Adrenal gland (tissue), 12 donors: Measurements from ENCODE around the gene FAM83D. TPM values are rescaled to one million over a fixed set of nuclear protein-coding genes. Genes with fewer than 3 reads are reported as not detected.

Experiments used
- DNase-seq, 7 donors: peaks; one replicate each; pipeline ENCODE4 v3.0.0-alpha.2; 2019 to 2020
- H3K27ac ChIP-seq, 5 donors: fragments of 200-600 bp; sonication (generic) in 4 of 5; 1 replicate in 3 of 5; 2 replicates in 2 of 5; pipeline versions ENCODE4 v1.5.1 to v1.8.0; 2016 to 2020; ENCODE audit warnings: mild to moderate bottlenecking in 1 of 5
- H3K27me3 ChIP-seq: fragments of 200-600 bp; 2 replicates; pipeline ENCODE4 v1.8.0; 2021
- H3K36me3 ChIP-seq, 2 donors: fragments of 200-600 bp; replicated peaks in 1 of 2; 1 replicate in 1 of 2; 2 replicates in 1 of 2; pipeline versions ENCODE4 v1.5.1 to v1.8.0; 2018 to 2022
- H3K4me1 ChIP-seq, 2 donors: fragments of 200-600 bp; replicated peaks in 1 of 2; 1 replicate in 1 of 2; 2 replicates in 1 of 2; pipeline versions ENCODE4 v1.5.1 to v1.8.0; 2018 to 2021
- H3K4me3 ChIP-seq, 4 donors: fragments of 200-600 bp; sonication (generic) in 3 of 4; one replicate each; pipeline ENCODE4 v1.5.1; 2016 to 2018
- H3K9me3 ChIP-seq, 3 donors: fragments of 200-600 bp; sonication (generic) in 1 of 3; replicated peaks in 1 of 3; 1 replicate in 2 of 3; 2 replicates in 1 of 3; pipeline versions ENCODE4 v1.5.1 to v1.8.0; 2016 to 2021
- POLR2A ChIP-seq, 2 donors: fragments of 450-650 bp; IDR thresholded peaks; one replicate each; pipeline ENCODE4 v1.6.1; 2017; ENCODE audit warnings: antibody characterized with exemption in 2 of 2, mild to moderate bottlenecking in 2 of 2, moderate library complexity in 1 of 2
- WGBS, 4 donors: extraction: QIAGEN DNeasy Blood & Tissue Kit in 2 of 4; methylation state at CpG; one replicate each; pipeline versions ENCODE4 v1.1.5 to v1.1.7; 2013 to 2017; 5-methylcytosine and 5-hydroxymethylcytosine counted together
- intact Hi-C, 2 donors: fragments of 100-400 bp; cut with DNase I; formaldehyde crosslinking; loops; one replicate each; pipeline versions ENCODE4 v1.14.1 to v1.15.0; 2022 to 2023
- polyA plus RNA-seq, 3 donors: library from polyadenylated mRNA; stranded (reverse); fragments of 200-250 nt in 2 of 3; fragments of 350-450 nt in 1 of 3; fragmentation: Illumina TruSeq in 1 of 3; extraction: RNeasy Lipid Tissue Mini Kit (QIAGEN cat#74804) in 1 of 3; gene quantifications; one replicate each; pipeline ENCODE4 v1.2.3, GENCODE V29; 2013 to 2014
- total RNA-seq, 9 donors: library from RNA; depleted of rRNA in 4 of 9; stranded (reverse); fragments of >200 nt in 4 of 9; fragments of 120-200 nt in 1 of 9; fragmentation: NEBNext Ultra II Directional in 1 of 9; extraction: Animal tissue kit (Norgen Biotek cat#: 25700) in 1 of 9; gene quantifications; one replicate each; pipeline versions ENCODE4 v1.1.0 to v1.2.4, GENCODE V29; 2013 to 2023
- TF ChIP-seq, protein P1 (sequence below), 6 experiments: fragments of 450-650 bp in 4 of 6; fragments of 200-600 bp in 2 of 6; sonication (generic) in 1 of 6; IDR thresholded peaks; 1 replicate in 5 of 6; 2 replicates in 1 of 6; pipeline versions ENCODE4 v1.5.1 to v1.8.0; 2016 to 2021; ENCODE audit warnings: antibody characterized with exemption in 6 of 6, mild to moderate bottlenecking in 2 of 6, moderate library complexity in 1 of 6
- donor health status: healthy with polysubstance abuse.
- donor health status: Bipolar disorder and iron deficiency.
- donor health status: DM: yes; HTN: yes; CAD: no.
- donor health status: DM: no; HTN: no; CAD: no.
- donor health status: DM: no; HTN: no; CAD: no.
- donor health status: DM: yes; HTN: yes; CAD: no.

FAM83D gene
- total and polyA plus RNA-seq, 12 donors = 0.14 to 4.5 (median 0.72) TPM; not detected in 1

DNA sequence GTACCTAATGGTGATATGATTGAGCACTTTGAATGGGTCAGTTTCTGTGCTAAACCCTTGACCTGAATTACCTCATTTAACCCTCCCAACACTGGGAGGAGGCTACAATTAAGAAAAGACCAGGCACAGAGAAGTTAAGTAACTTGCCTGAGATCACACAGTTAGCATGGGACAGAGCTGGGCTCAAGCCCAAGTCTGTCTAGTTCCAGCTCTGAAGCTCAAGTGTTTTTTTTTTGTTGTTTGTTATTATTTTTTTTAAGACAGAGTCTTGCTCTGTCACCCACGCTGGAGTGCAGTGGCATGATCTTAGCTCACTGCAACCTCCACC is 4.0 kb downstream of the FAM83D start:
- Histone ChIP-seq H3K4me1 (peaks cover 10% of the 10 kb centered on the region in 2 donors), H3K4me3 (no peak overlapping the region), H3K36me3 (no peaks in the 10 kb centered on the region), H3K27ac (no peak overlapping the region), H3K9me3 (no peaks in the 10 kb centered on the region), H3K27me3 (no peaks in the 10 kb centered on the region)
- TF ChIP-seq, protein P1, sequence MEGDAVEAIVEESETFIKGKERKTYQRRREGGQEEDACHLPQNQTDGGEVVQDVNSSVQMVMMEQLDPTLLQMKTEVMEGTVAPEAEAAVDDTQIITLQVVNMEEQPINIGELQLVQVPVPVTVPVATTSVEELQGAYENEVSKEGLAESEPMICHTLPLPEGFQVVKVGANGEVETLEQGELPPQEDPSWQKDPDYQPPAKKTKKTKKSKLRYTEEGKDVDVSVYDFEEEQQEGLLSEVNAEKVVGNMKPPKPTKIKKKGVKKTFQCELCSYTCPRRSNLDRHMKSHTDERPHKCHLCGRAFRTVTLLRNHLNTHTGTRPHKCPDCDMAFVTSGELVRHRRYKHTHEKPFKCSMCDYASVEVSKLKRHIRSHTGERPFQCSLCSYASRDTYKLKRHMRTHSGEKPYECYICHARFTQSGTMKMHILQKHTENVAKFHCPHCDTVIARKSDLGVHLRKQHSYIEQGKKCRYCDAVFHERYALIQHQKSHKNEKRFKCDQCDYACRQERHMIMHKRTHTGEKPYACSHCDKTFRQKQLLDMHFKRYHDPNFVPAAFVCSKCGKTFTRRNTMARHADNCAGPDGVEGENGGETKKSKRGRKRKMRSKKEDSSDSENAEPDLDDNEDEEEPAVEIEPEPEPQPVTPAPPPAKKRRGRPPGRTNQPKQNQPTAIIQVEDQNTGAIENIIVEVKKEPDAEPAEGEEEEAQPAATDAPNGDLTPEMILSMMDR (IDR thresholded peaks at IDR 0.05) = no peak
- TF ChIP-seq POLR2A (IDR thresholded peaks at IDR 0.05) = no peak
- 79 to 100% (median 91%) methylated on average over 1 of the region's 1 CpG for WGBS, 4 donors
- intact Hi-C loops = no loop called here
- DNase-seq = no peak

DNA sequence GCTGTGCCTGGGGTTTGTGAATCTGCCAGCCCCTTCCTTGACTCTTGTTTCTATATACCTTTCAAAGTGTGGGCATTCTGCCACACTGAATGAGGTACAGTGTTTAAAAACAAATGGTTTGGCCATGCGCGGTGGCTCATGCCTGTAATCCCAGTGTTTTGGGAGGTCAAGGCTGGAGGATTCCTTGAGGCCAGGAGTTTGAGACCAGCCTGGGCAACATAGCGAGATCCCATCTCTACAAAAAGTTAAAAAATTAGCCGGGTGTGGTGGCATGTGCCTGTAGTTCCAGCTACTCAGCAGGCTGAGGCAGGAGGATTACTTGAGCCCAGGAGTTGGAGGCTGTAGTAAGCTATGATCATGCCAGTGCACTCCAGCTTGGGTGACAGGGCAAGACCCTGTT is 5.8 kb downstream of the FAM83D start:
- WGBS, 4 donors = 95 to 98% (median 96%) methylated on average over 4 of the region's 4 CpGs
- H3K4me3 ChIP-seq = no peak overlapping the region
- H3K4me1 ChIP-seq = peaks cover 2 to 3% of the 10 kb centered on the region in 2 donors
- H3K9me3 ChIP-seq = no peaks in the 10 kb centered on the region
- no peaks in the 10 kb centered on the region for H3K36me3 ChIP-seq
- no peak for TF ChIP-seq POLR2A (IDR thresholded peaks at IDR 0.05)
- no peaks in the 10 kb centered on the region for H3K27me3 ChIP-seq
- intact Hi-C loops = no loop called here
- no peak overlapping the region for H3K27ac ChIP-seq
- no peak for DNase-seq

DNA sequence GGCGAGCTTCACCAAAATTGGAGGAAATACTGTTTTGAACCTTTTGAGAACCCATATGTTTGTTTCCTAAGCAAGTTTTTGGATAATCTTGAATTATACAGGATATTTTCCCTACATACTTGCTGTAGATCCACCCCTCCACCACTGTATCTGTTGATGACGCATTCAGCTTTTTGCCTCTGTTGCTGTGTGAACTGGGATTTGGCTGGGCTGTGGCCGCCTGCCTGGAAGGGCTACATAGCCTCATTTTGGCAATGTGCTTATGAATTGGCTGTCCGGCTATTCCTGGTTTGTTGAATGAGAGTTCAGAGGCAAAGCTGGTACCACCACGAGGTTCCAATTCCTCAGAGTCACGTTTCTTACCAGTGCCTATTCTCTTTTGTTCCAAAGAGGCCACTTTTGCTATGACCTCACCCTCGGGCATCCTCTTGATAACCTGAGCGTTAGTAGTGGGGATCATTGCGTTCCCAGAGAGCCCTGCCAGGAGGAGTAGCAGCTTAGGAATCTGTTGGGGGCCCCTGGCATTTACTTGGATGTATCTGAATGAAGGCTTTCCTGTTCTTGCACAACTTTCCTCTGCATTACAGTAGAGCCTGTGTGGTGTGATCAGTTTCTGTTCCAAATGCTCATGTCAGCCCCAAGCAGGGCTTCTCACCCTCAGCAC is 6.4 kb downstream of the FAM83D start:
- TF ChIP-seq POLR2A (IDR thresholded peaks at IDR 0.05) = no peak
- TF ChIP-seq, protein P1 (IDR thresholded peaks at IDR 0.05) = no peak
- no peak overlapping the region for H3K4me3 ChIP-seq
- DNase-seq = no peak
- H3K9me3 ChIP-seq = no peaks in the 10 kb centered on the region
- no peak overlapping the region for H3K27ac ChIP-seq
- H3K27me3 ChIP-seq = no peaks in the 10 kb centered on the region
- intact Hi-C loops = no loop called here
- no peaks in the 10 kb centered on the region for H3K4me1 ChIP-seq
- WGBS, 4 donors = 80 to 93% (median 85%) methylated on average over 9 of the region's 9 CpGs
- no peaks in the 10 kb centered on the region for H3K36me3 ChIP-seq

DNA sequence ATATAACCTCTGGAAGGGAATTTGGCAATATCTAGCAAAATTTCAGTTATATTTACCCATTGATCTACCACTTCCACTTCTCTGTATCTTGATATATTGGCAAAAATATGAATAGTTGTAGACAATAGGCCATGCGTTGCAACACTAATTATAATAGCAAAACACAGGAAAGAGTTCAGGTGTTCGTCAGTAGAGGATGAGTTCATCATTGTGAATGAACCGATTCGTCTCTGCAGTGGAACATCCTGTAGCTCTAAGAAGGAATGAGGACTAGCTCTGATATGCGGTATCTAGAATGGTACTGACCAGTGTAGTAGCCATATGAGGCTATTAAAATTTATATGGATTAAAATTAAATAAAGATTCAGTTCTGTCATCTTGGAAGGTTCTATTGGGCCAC is 8.3 kb downstream of the FAM83D start:
- H3K27ac ChIP-seq = no peak overlapping the region
- 96 to 97% (median 96%) methylated on average over 5 of the region's 5 CpGs for WGBS, 4 donors

More for the DNA sequence above, 8.3 kb downstream of the FAM83D start:
- Histone ChIP-seq H3K4me1 (no peaks in the 10 kb centered on the region), H3K9me3 (no peaks in the 10 kb centered on the region), H3K36me3 (no peaks in the 10 kb centered on the region), H3K27me3 (no peaks in the 10 kb centered on the region), H3K4me3 (no peak overlapping the region)
- no peak for DNase-seq
- intact Hi-C loops = no loop called here
- TF ChIP-seq POLR2A (IDR thresholded peaks at IDR 0.05) = no peak
- TF ChIP-seq, protein P1 (IDR thresholded peaks at IDR 0.05) = no peak
